GM12878 (cell line): Measurements from ENCODE around the gene KDM4F. TPM values are rescaled to one million over a fixed set of nuclear protein-coding genes. Genes with fewer than 3 reads are reported as not detected.

Experiments used
- ATAC-seq: fragments of 200-7000 bp; cut with Tn5 transposase; 3 replicates; pipeline ENCODE4 v1.9.1; 2020; ENCODE audit warnings: mild to moderate bottlenecking, moderate library complexity
- BruUV-seq: library from RNA; stranded (reverse); fragments of 400-500 nt; replicated peaks from 2 replicates; lab custom pipeline; 2021; lab: Mats Ljungman, UMichigan
- CTCF ChIA-PET: fragments of 300-600 bp; sonication (Branson Sonifier 250); formaldehyde crosslinking; extraction: SDS; loops from one replicate; lab custom pipeline; 2021; ENCODE audit warnings: inconsistent platforms; lab: Yijun Ruan, JAX
- POLR2A ChIA-PET: fragments of 350-600 bp; formaldehyde crosslinking; extraction: SDS; loops from one replicate; lab custom pipeline; 2021; ENCODE audit warnings: inconsistent platforms; lab: Charles Lee
- RAD21 ChIA-PET: fragments of 300-600 bp; sonication (Branson Sonifier 250); formaldehyde crosslinking; loops from one replicate; lab custom pipeline; 2023; ENCODE audit warnings: antibody characterized with exemption; ENCODE audit not compliant: unreplicated experiment; lab: Charles Lee
- SMC1A ChIA-PET: fragments of 300-600 bp; sonication (Branson Sonifier 250); formaldehyde crosslinking; loops from one replicate; lab custom pipeline; 2023; ENCODE audit not compliant: unreplicated experiment, uncharacterized antibody; lab: Charles Lee
- DNase-seq: peaks from one replicate; pipeline ENCODE4 v3.0.0-alpha.2; 2011; ENCODE audit warnings: low read depth, low spot score
- FAIRE-seq: peaks from 3 replicates; lab custom pipeline; 2011; peaks lifted over from hg19 to GRCh38; lab: Jason Lieb, UNC
- H2AFZ ChIP-seq: 2 replicates; pipeline ENCODE4 v1.6.0; 2011; ENCODE audit warnings: low read depth, low read length, control low read depth; ENCODE audit not compliant: control insufficient read depth
- H3K27ac ChIP-seq: 2 replicates; pipeline ENCODE4 v1.5.1; 2011; ENCODE audit warnings: control low read depth; ENCODE audit not compliant: control insufficient read depth, insufficient read depth
- H3K27me3 ChIP-seq, 2 experiments: replicated peaks in 1 of 2; 2 replicates each; pipeline versions ENCODE4 v1.6.0 to v1.6.1; 2011; ENCODE audit warnings: low read length in 1 of 2; ENCODE audit not compliant: control insufficient read depth in 2 of 2, insufficient read depth in 2 of 2
- H3K36me3 ChIP-seq, 2 experiments: 2 replicates each; pipeline ENCODE4 v1.5.1; 2011; ENCODE audit warnings: low read length in 1 of 2; ENCODE audit not compliant: control insufficient read depth in 2 of 2, insufficient read depth in 2 of 2
- H3K4me1 ChIP-seq: 2 replicates; pipeline ENCODE4 v1.6.1; 2011; ENCODE audit warnings: mild to moderate bottlenecking, low read length, moderate library complexity, mixed read lengths; ENCODE audit not compliant: control insufficient read depth, insufficient read depth
- H3K4me2 ChIP-seq: 2 replicates; pipeline ENCODE4 v1.6.0; 2011; ENCODE audit warnings: control low read depth; ENCODE audit not compliant: control insufficient read depth, insufficient read depth
- H3K4me3 ChIP-seq: fragments of 200-600 bp; sonication (generic); 2 replicates; pipeline ENCODE4 v1.5.1; 2016
- H3K79me2 ChIP-seq: 2 replicates; pipeline ENCODE4 v1.6.0; 2011; ENCODE audit warnings: low read length; ENCODE audit not compliant: control insufficient read depth, insufficient read depth
- H3K9ac ChIP-seq: 2 replicates; pipeline ENCODE4 v1.8.0; 2011; ENCODE audit warnings: low read length, control low read depth, mixed read lengths; ENCODE audit not compliant: control insufficient read depth, insufficient read depth
- H3K9me3 ChIP-seq: replicated peaks from 3 replicates; pipeline ENCODE4 v1.5.1; 2011; ENCODE audit warnings: mild to moderate bottlenecking, low read length; ENCODE audit not compliant: control insufficient read depth, insufficient read depth
- H4K20me1 ChIP-seq: 2 replicates; pipeline ENCODE4 v1.6.0; 2011; ENCODE audit not compliant: control insufficient read depth, insufficient read depth
- BCL11A ChIP-seq: IDR thresholded peaks from 2 replicates; pipeline ENCODE4 v1.6.1; 2011; ENCODE audit warnings: low read depth, low read length
- HCFC1 ChIP-seq: fragments of 150-350 bp; IDR thresholded peaks from 2 replicates; pipeline ENCODE4 v1.6.1; 2014; ENCODE audit warnings: low read length
- KLF5 ChIP-seq: fragments of 450-650 bp; IDR thresholded peaks from 2 replicates; pipeline ENCODE4 v1.6.1; 2014; ENCODE audit warnings: mild to moderate bottlenecking; ENCODE audit not compliant: partially characterized antibody
- LARP7 ChIP-seq: fragments of 450-650 bp; IDR thresholded peaks from 2 replicates; pipeline ENCODE4 v1.6.1; 2017; ENCODE audit warnings: mild to moderate bottlenecking
- MYC ChIP-seq: IDR thresholded peaks from 2 replicates; pipeline ENCODE4 v1.6.1; 2011; ENCODE audit warnings: mild to moderate bottlenecking, low read length, moderate library complexity, inconsistent platforms; ENCODE audit not compliant: insufficient read depth, insufficient replicate concordance, insufficient read length, severe bottlenecking
- NFYB ChIP-seq: IDR thresholded peaks from 2 replicates; pipeline ENCODE4 v1.6.1; 2011; ENCODE audit warnings: low read depth, mild to moderate bottlenecking, low read length, improper control_type of control experiment, moderate library complexity; ENCODE audit not compliant: insufficient read depth
- NR2C2 ChIP-seq: IDR thresholded peaks from 2 replicates; pipeline ENCODE4 v1.6.1; 2011; ENCODE audit warnings: borderline replicate concordance, low read depth; ENCODE audit not compliant: control insufficient read depth, insufficient read length
- NR2F1 ChIP-seq: fragments of 450-650 bp; conservative IDR thresholded peaks from 2 replicates; pipeline ENCODE4 v1.6.1; 2017; ENCODE audit warnings: mild to moderate bottlenecking
- RELA ChIP-seq: fragments of 450-650 bp; IDR thresholded peaks from 2 replicates; pipeline ENCODE4 v1.8.0; 2014; ENCODE audit warnings: borderline replicate concordance; ENCODE audit not compliant: partially characterized antibody
- TBL1XR1 ChIP-seq: IDR thresholded peaks from 2 replicates; pipeline ENCODE4 v1.6.1; 2012; ENCODE audit warnings: low read depth, low read length, improper control_type of control experiment
- WGBS: methylation state at CpG from one replicate; pipeline ENCODE4 v1.1.6; 2016; ENCODE audit warnings: low lambda C conversion rate; ENCODE audit not compliant: insufficient replicate concordance, insufficient coverage; ENCODE audit errors: missing lambda C conversion rate; 5-methylcytosine and 5-hydroxymethylcytosine counted together
- in situ Hi-C: fragments of 300-500 bp; cut with MboI; formaldehyde crosslinking; loops from 9 replicates; pipeline ENCODE4 v1.14.3; 2018; ENCODE audit warnings: mixed read lengths
- intact Hi-C: fragments of 100-400 bp; cut with micrococcal nuclease; formaldehyde crosslinking; loops from one replicate; pipeline ENCODE4 v1.14.2; 2022; ENCODE audit not compliant: unreplicated experiment
- polyA plus RNA-seq, 11 experiments: library from polyadenylated mRNA; depleted of rRNA in 4 of 11; unstranded in 6 of 11; stranded (reverse) in 5 of 11; fragments of >200 nt; fragmentation: Nextera tagmentation in 4 of 11; fragmentation: Illumina TruSeq in 1 of 11; extraction: Ambion mirVana in 4 of 11; extraction: Trizol in 1 of 11; gene quantifications; 1 replicate in 1 of 11; 2 replicates in 10 of 11; pipeline versions ENCODE4 v1.2.1 to v1.2.3, GENCODE V29; 2011 to 2016; ENCODE audit warnings: inconsistent platforms in 2 of 11, missing spikeins in 2 of 11, low read depth in 1 of 11
- total RNA-seq, 4 experiments: library from RNA; depleted of rRNA in 3 of 4; stranded (reverse); fragments of >200 nt in 3 of 4; fragmentation: Illumina TruSeq in 1 of 4; extraction: Trizol in 1 of 4; gene quantifications; 2 replicates each; pipeline versions ENCODE4 v1.2.1 to v1.2.3, GENCODE V29; 2013 to 2021
- TF ChIP-seq, protein P1 (sequence below): IDR thresholded peaks from 2 replicates; pipeline ENCODE4 v1.6.1; 2012; ENCODE audit warnings: low read depth, low read length, improper control_type of control experiment
- TF ChIP-seq, protein P2 (sequence below): IDR thresholded peaks from 2 replicates; pipeline ENCODE4 v1.6.1; 2012; ENCODE audit warnings: low read depth, low read length, improper control_type of control experiment
- TF ChIP-seq, protein P3 (sequence below): fragments of 450-650 bp; formaldehyde crosslinking; IDR thresholded peaks from 2 replicates; pipeline ENCODE4 v1.4.0; 2020; ENCODE audit warnings: mild to moderate bottlenecking, moderate library complexity

Gene KDM4F
- total and polyA plus RNA-seq, 10 of the 15 experiments (the other 5 are each of a cell fraction or from before 2014, with no cell fraction given), result not detected

DNA sequence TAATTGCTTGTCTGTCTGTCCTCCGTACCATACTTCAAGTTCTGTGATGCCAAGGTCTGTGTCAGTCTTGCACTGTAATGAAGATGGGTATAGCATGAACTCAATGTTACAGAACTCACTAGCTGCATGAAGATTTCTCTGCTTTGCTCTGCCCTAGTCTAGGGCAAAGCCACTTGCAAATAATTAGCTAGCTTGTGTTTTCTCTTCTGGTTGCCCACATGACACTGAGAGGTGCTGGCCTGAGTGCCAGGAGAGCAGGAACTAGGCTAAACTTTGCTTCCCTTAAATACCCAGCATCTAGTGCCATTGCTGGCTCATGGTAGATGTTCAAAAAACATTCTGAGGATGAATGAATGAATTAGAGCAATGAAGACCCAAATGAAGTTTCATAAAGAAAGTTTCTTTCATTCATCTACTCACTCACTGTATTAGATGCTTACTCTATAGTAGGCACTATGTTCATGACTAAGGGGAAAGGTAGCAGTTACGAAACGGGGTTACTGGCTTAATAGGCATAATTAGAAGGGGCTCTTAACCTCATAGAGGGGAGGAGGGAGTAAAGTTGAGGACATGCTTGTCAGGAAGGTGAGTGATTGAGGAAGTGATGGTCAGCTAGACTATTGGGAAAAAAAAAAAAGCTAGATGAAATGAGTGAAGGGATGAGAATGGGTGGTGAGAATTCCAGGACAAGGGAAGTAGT is 36.0 kb downstream of the KDM4F start (continued):
- TF ChIP-seq LARP7 (no peak), MYC (no peak), NFYB (no peak)
- TF ChIP-seq, protein P1, sequence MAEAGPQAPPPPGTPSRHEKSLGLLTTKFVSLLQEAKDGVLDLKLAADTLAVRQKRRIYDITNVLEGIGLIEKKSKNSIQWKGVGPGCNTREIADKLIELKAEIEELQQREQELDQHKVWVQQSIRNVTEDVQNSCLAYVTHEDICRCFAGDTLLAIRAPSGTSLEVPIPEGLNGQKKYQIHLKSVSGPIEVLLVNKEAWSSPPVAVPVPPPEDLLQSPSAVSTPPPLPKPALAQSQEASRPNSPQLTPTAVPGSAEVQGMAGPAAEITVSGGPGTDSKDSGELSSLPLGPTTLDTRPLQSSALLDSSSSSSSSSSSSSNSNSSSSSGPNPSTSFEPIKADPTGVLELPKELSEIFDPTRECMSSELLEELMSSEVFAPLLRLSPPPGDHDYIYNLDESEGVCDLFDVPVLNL, result no peak
- TF ChIP-seq, all 136 proteins: peak for 0

GRCh38 chr11:95086151-95086550 is 36.9 kb downstream of the KDM4F start:
- Histone ChIP-seq H3K4me1 (peaks cover 5% of the 10 kb centered on the region; the same call in 1 of the 2 replicates), H3K4me3 (no peak overlapping the region), H3K79me2 (peaks cover 5% of the 10 kb centered on the region), H4K20me1 (no peaks in the 10 kb centered on the region), H3K4me2 (no peak overlapping the region), H3K9ac (no peak overlapping the region), H2AFZ (no peak overlapping the region), H3K36me3 (no peaks in the 10 kb centered on the region), H3K9me3 (no peaks in the 10 kb centered on the region), H3K27ac (no peak overlapping the region), H3K27me3 (no peaks in the 10 kb centered on the region)
- intact Hi-C loops (no loop called here), in situ Hi-C loops (no loop called here)
- ChIA-PET CTCF (interaction anchor here (3.9 kb wide), 1 partner anchor 16 kb away, joined by 64 read pairs; the partner anchor contains the start of gene SRSF8), SMC1A (interaction anchor here (0.8 to 8.7 kb wide), 6 partner anchors 8 to 622 kb away, joined by 3 to 85 read pairs (median 6); partner anchors contain the start of gene SRSF8), RAD21 (interaction anchor here (1.4 to 3.7 kb wide), 5 partner anchors 10 to 65 kb away, joined by 4 to 22 read pairs (median 10); partner anchors contain the start of gene SRSF8), POLR2A (interaction anchor here (0.9 to 3.2 kb wide), 7 partner anchors 9 to 704 kb away, joined by 3 to 13 read pairs (median 3); partner anchors contain the start of gene FAM76B)
- no peak for ATAC-seq
- no peak for FAIRE-seq
- no peak for DNase-seq
- no TSS peak for BruUV-seq
- no peak for TF ChIP-seq TBL1XR1
- no peak for TF ChIP-seq HCFC1
- TF ChIP-seq, protein P2, sequence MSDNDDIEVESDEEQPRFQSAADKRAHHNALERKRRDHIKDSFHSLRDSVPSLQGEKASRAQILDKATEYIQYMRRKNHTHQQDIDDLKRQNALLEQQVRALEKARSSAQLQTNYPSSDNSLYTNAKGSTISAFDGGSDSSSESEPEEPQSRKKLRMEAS, result no peak
- no peak for TF ChIP-seq NR2F1
- TF ChIP-seq, protein P3, sequence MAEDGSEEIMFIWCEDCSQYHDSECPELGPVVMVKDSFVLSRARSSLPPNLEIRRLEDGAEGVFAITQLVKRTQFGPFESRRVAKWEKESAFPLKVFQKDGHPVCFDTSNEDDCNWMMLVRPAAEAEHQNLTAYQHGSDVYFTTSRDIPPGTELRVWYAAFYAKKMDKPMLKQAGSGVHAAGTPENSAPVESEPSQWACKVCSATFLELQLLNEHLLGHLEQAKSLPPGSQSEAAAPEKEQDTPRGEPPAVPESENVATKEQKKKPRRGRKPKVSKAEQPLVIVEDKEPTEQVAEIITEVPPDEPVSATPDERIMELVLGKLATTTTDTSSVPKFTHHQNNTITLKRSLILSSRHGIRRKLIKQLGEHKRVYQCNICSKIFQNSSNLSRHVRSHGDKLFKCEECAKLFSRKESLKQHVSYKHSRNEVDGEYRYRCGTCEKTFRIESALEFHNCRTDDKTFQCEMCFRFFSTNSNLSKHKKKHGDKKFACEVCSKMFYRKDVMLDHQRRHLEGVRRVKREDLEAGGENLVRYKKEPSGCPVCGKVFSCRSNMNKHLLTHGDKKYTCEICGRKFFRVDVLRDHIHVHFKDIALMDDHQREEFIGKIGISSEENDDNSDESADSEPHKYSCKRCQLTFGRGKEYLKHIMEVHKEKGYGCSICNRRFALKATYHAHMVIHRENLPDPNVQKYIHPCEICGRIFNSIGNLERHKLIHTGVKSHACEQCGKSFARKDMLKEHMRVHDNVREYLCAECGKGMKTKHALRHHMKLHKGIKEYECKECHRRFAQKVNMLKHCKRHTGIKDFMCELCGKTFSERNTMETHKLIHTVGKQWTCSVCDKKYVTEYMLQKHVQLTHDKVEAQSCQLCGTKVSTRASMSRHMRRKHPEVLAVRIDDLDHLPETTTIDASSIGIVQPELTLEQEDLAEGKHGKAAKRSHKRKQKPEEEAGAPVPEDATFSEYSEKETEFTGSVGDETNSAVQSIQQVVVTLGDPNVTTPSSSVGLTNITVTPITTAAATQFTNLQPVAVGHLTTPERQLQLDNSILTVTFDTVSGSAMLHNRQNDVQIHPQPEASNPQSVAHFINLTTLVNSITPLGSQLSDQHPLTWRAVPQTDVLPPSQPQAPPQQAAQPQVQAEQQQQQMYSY (CRISPR knock-in tag), result no peak
- no peak for TF ChIP-seq NR2C2
- no peak for TF ChIP-seq KLF5
- TF ChIP-seq BCL11A, result no peak
- TF ChIP-seq RELA, result no peak
- WGBS, result 97% methylated on average over 2 of the region's 2 CpGs
